CD14-positive monocyte (primary cell): ENCODE data around the gene RAB4B. TPM values are rescaled to one million over a fixed set of nuclear protein-coding genes. Genes with fewer than 3 reads are reported as not detected.
A peak's percentile ranks its signal among the peaks of the same experiment; 100 is the strongest.

Experiments used
- DNase-seq, 3 donors: peaks; one replicate each; pipeline ENCODE4 v3.0.0-alpha.2; 2011 to 2022
- H2AFZ ChIP-seq: 2 replicates; pipeline ENCODE4 v1.6.0; 2012; ENCODE audit warnings: mild to moderate bottlenecking, low read depth, low read length, inconsistent platforms; ENCODE audit not compliant: insufficient read depth, poor library complexity, severe bottlenecking
- H3K27ac ChIP-seq, 2 donors: 1 replicate in 1 of 2; 2 replicates in 1 of 2; pipeline ENCODE4 v1.5.1; 2012 to 2013; ENCODE audit warnings: low read length in 2 of 2, control low read depth in 1 of 2, inconsistent platforms in 1 of 2, low read depth in 1 of 2, mild to moderate bottlenecking in 1 of 2
- H3K27me3 ChIP-seq, 2 donors: one replicate each; pipeline versions ENCODE4 v1.6.0 to v1.6.1; 2011 to 2013; ENCODE audit warnings: low read length in 2 of 2; ENCODE audit not compliant: control insufficient read depth in 2 of 2, insufficient read depth in 2 of 2
- H3K36me3 ChIP-seq, 2 donors: replicated peaks in 1 of 2; 1 replicate in 1 of 2; 2 replicates in 1 of 2; pipeline versions ENCODE4 v1.5.1 to v1.6.1; 2012 to 2013; ENCODE audit warnings: low read length in 2 of 2, control low read depth in 1 of 2, inconsistent platforms in 1 of 2, mild to moderate bottlenecking in 1 of 2; ENCODE audit not compliant: insufficient read depth in 2 of 2, control insufficient read depth in 1 of 2
- H3K4me1 ChIP-seq, 2 donors: 1 replicate in 1 of 2; 2 replicates in 1 of 2; pipeline versions ENCODE4 v1.5.1 to v1.6.1; 2012 to 2013; ENCODE audit warnings: low read length in 2 of 2, control low read depth in 1 of 2, inconsistent platforms in 1 of 2, mild to moderate bottlenecking in 1 of 2, moderate library complexity in 1 of 2; ENCODE audit not compliant: insufficient read depth in 2 of 2, control insufficient read depth in 1 of 2
- H3K4me2 ChIP-seq: replicated peaks from 2 replicates; pipeline ENCODE3; 2012; ENCODE audit warnings: low read length, moderate library complexity, mild to moderate bottlenecking; ENCODE audit not compliant: poor library complexity, severe bottlenecking; ENCODE audit errors: extremely low read depth
- H3K4me3 ChIP-seq, 3 experiments: fragments of 200-600 bp in 1 of 3; sonication (generic) in 1 of 3; replicated peaks in 1 of 3; 1 replicate in 2 of 3; 2 replicates in 1 of 3; pipeline ENCODE4 v1.5.1; 2011 to 2013; ENCODE audit warnings: low read length in 3 of 3, mild to moderate bottlenecking in 3 of 3, control low read depth in 2 of 3, low read depth in 2 of 3, inconsistent platforms in 1 of 3, moderate library complexity in 1 of 3
- H3K79me2 ChIP-seq: 2 replicates; pipeline ENCODE4 v1.6.0; 2012; ENCODE audit warnings: mild to moderate bottlenecking, control low read depth, inconsistent platforms, low read length, moderate library complexity; ENCODE audit not compliant: insufficient read depth
- H3K9ac ChIP-seq: 2 replicates; pipeline ENCODE4 v1.6.0; 2017; ENCODE audit warnings: low read length, mild to moderate bottlenecking; ENCODE audit not compliant: insufficient read depth, poor library complexity, severe bottlenecking
- H3K9me3 ChIP-seq, 2 donors: replicated peaks in 1 of 2; 1 replicate in 1 of 2; 2 replicates in 1 of 2; pipeline versions ENCODE4 v1.5.1 to v1.6.1; 2012 to 2013; ENCODE audit warnings: low read length in 2 of 2, control low read depth in 1 of 2; ENCODE audit not compliant: control insufficient read depth in 1 of 2, insufficient read depth in 1 of 2
- H4K20me1 ChIP-seq: 2 replicates; pipeline ENCODE4 v1.6.0; 2012; ENCODE audit warnings: mild to moderate bottlenecking, low read length, control low read depth, moderate library complexity; ENCODE audit not compliant: insufficient read depth
- H3K27ac Mint-ChIP-seq, 7 donors: one replicate each; pipeline ENCODE4 v1.8.0; 2020; ENCODE audit warnings: mild to moderate bottlenecking in 7 of 7, mixed read lengths in 7 of 7, moderate library complexity in 6 of 7, inconsistent platforms in 2 of 7
- H3K27me3 Mint-ChIP-seq, 3 donors: one replicate each; pipeline ENCODE4 v1.8.0; 2021 to 2022; ENCODE audit warnings: low read depth in 3 of 3, mild to moderate bottlenecking in 3 of 3, mixed read lengths in 3 of 3, moderate library complexity in 3 of 3, inconsistent platforms in 1 of 3
- H3K36me3 Mint-ChIP-seq, 2 donors: one replicate each; pipeline ENCODE4 v1.8.0; 2020; ENCODE audit warnings: mixed read lengths in 2 of 2, inconsistent platforms in 1 of 2, mild to moderate bottlenecking in 1 of 2
- H3K4me1 Mint-ChIP-seq: one replicate; pipeline ENCODE4 v1.8.0; 2020; ENCODE audit warnings: mild to moderate bottlenecking, mixed read lengths
- H3K4me3 Mint-ChIP-seq, 2 donors: one replicate each; pipeline ENCODE4 v1.8.0; 2020; ENCODE audit warnings: mild to moderate bottlenecking in 2 of 2, mixed read lengths in 2 of 2, moderate library complexity in 1 of 2
- H3K9me3 Mint-ChIP-seq, 7 donors: one replicate each; pipeline ENCODE4 v1.8.0; 2020 to 2022; ENCODE audit warnings: mixed read lengths in 7 of 7, mild to moderate bottlenecking in 6 of 7, moderate library complexity in 6 of 7, inconsistent platforms in 2 of 7
- CTCF ChIP-seq: fragments of 200-600 bp; IDR thresholded peaks from one replicate; pipeline ENCODE4 v1.8.0; 2022; ENCODE audit warnings: antibody characterized with exemption, mild to moderate bottlenecking
- whole genome bisulfite sequencing: methylation state at CpG from one replicate; pipeline ENCODE4 v1.1.5; 2013; ENCODE audit warnings: missing lambda C conversion rate; ENCODE audit not compliant: insufficient coverage; 5-methylcytosine and 5-hydroxymethylcytosine counted together
- intact Hi-C, 2 donors: fragments of 100-400 bp; cut with micrococcal nuclease; formaldehyde crosslinking; loops; one replicate each; pipeline versions ENCODE4 v1.15.0 to v1.15.1; 2023
- polyA plus RNA-seq, 3 donors: library from polyadenylated mRNA; depleted of rRNA in 1 of 3; unstranded in 2 of 3; stranded (reverse) in 1 of 3; fragments of 300-500 nt in 2 of 3; fragments of >200 nt in 1 of 3; fragmentation: Illumina TruSeq in 2 of 3; gene quantifications; 1 replicate in 2 of 3; 2 replicates in 1 of 3; pipeline ENCODE4 v1.2.3, GENCODE V29; 2012 to 2021

RAB4B gene
- polyA plus RNA-seq, 3 donors = 89.4 to 132 (median 108) TPM

- Mint-ChIP-seq H3K9me3 (peaks cover 0 to 3% (median 0%) of the 10 kb centered on the region in 7 donors), H3K4me3 (no peak overlapping the region)
Observed at GRCh38 chr19:40736661-40737060, 41.4 kb upstream of the RAB4B start.

GRCh38 chr19:40737102-40737644, 40.9 kb upstream of the RAB4B start:
- Mint-ChIP-seq H3K27me3 (peaks cover 0 to 2% (median 0%) of the 10 kb centered on the region in 3 donors), H3K4me3 (no peak overlapping the region), H3K36me3 (peaks cover 76 to 88% of the 10 kb centered on the region in 2 donors), H3K4me1 (peaks cover 4% of the 10 kb centered on the region), H3K27ac (peak overlapping the region in 1 of 7 donors; percentile 15), H3K9me3 (peaks cover 0 to 3% (median 0%) of the 10 kb centered on the region in 7 donors)
- Histone ChIP-seq H2AFZ (no peak overlapping the region), H3K79me2 (no peaks in the 10 kb centered on the region), H3K27me3 (no peaks in the 10 kb centered on the region), H3K4me1 (no peaks in the 10 kb centered on the region), H3K4me3 (no peak overlapping the region), H3K4me2 (no peak overlapping the region), H4K20me1 (no peaks in the 10 kb centered on the region), H3K36me3 (peaks cover 72 to 83% of the 10 kb centered on the region in 2 donors), H3K9me3 (no peaks in the 10 kb centered on the region), H3K27ac (no peak overlapping the region), H3K9ac (no peak overlapping the region)
- no peak for DNase-seq
- WGBS = 96% methylated on average over 7 of the region's 9 CpGs
- intact Hi-C loops = no loop called here
- no peak for TF ChIP-seq CTCF

More at GRCh38 chr19:40736661-40737060, 41.4 kb upstream of the RAB4B start:
- peaks cover 0 to 2% (median 0%) of the 10 kb centered on the region in 3 donors for H3K27me3 Mint-ChIP-seq
- H3K27ac ChIP-seq = no peak overlapping the region
- no peak overlapping the region for H3K9ac ChIP-seq
- H2AFZ ChIP-seq = no peak overlapping the region
- intact Hi-C loops = no loop called here
- peaks cover 1% of the 10 kb centered on the region for H3K4me1 Mint-ChIP-seq
- no peaks in the 10 kb centered on the region for H3K79me2 ChIP-seq
- peaks cover 72 to 88% of the 10 kb centered on the region in 2 donors for H3K36me3 ChIP-seq
- no peaks in the 10 kb centered on the region for H3K4me1 ChIP-seq
- no peak for TF ChIP-seq CTCF
- no peak for DNase-seq
- H3K9me3 ChIP-seq = no peaks in the 10 kb centered on the region
- no peak overlapping the region for H3K4me3 ChIP-seq
- H4K20me1 ChIP-seq = no peaks in the 10 kb centered on the region
- H3K4me2 ChIP-seq = no peak overlapping the region
- WGBS = no CpG with 5 or more reads among the region's 9 CpGs
- no peaks in the 10 kb centered on the region for H3K27me3 ChIP-seq
- peaks cover 80 to 90% of the 10 kb centered on the region in 2 donors for H3K36me3 Mint-ChIP-seq
- no peak overlapping the region for H3K27ac Mint-ChIP-seq
